Measurements from ENCODE around the gene HAGHL. TPM values are rescaled to one million over a fixed set of nuclear protein-coding genes. Genes with fewer than 3 reads are reported as not detected.

HAGHL gene
- total RNA-seq, 2 donors from 2014 or later = 3.6 to 4.1 TPM

DNA sequence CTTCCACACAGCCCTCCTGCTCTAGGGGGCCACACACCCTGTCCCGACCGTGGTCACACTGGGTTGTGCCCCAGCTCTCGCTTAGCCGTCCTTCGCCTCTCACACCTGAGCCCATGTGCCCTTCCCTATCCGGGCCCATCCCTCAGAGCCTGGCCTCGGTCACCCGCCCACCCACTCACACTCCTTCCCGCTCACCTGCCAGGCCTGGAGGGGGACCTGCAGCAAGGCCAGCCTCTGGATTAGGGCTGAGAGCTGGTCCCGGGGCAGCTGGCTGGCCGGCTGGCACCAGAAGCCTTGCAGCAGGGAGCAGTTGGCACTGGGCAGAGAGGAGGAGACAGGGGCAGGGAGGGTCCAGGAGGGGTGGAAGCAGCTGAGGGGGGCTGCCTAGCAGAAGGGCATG is 51.5 kb downstream of the HAGHL start:
- intact Hi-C loops (cut with DNase I) = no loop called here
- DNase-seq (ENCODE audit: low spot score) = no peak

- intact Hi-C loops (cut with DNase I) = no loop called here
- no peak for DNase-seq (ENCODE audit: low spot score)
Measured at GRCh38 chr16:778909-779527, 52.1 kb downstream of the HAGHL start.

Small RNA genes lying within 50 kb of the gene (microRNA-seq; reads per million reads assigned to microRNA genes)
- 0 reads per million in 2 donors for gene MIR662 (ENCODE audit: borderline microRNAs expressed in 2 of 2)

Other genes starting within 250 kb of the HAGHL start
- gene CAPN15, start 199.4 kb upstream of the HAGHL start, total RNA-seq = 10 to 100 TPM; 23.3 to 26.6 TPM
- not detected for gene PRR35, start 166.7 kb upstream of the HAGHL start, total RNA-seq
- under 1 TPM; 0.38 to 0.65 TPM for gene NHLRC4, start 160.1 kb upstream of the HAGHL start, total RNA-seq
- gene PIGQ, start 157.1 kb upstream of the HAGHL start, total RNA-seq = 10 to 100 TPM; 22.1 to 25.4 TPM
- 10 to 100 TPM; 13.0 to 13.6 TPM for gene RAB40C, start 137.0 kb upstream of the HAGHL start, total RNA-seq
- under 1 TPM; 0.14 TPM for gene WFIKKN1, start 96.1 kb upstream of the HAGHL start, total RNA-seq
- gene METTL26, start 90.8 kb upstream of the HAGHL start, total RNA-seq = 10 to 100 TPM; 43.3 to 63.2 TPM
- gene MCRIP2, start 85.3 kb upstream of the HAGHL start, total RNA-seq = 10 to 100 TPM; 19.0 to 21.5 TPM
- gene WDR90, start 77.7 kb upstream of the HAGHL start, total RNA-seq = 10 to 100 TPM; 13.4 to 14.9 TPM
- 10 to 100 TPM; 57.5 to 65.1 TPM for gene RHOT2, start 59.0 kb upstream of the HAGHL start, total RNA-seq
- gene RHBDL1, start 51.4 kb upstream of the HAGHL start, total RNA-seq = under 1 TPM; 0.71 to 0.79 TPM
- 10 to 100 TPM; 73.3 to 79.7 TPM for gene STUB1, start 46.7 kb upstream of the HAGHL start, total RNA-seq
- gene JMJD8, start 42.8 kb upstream of the HAGHL start, total RNA-seq = 10 to 100 TPM; 49.8 to 58.9 TPM
- 1 to 10 TPM; 7.4 to 7.5 TPM for gene WDR24, start 36.7 kb upstream of the HAGHL start, total RNA-seq
- gene FBXL16, start 21.3 kb upstream of the HAGHL start, total RNA-seq = not detected
- 10 to 100 TPM; 21.6 to 24.9 TPM for gene METRN, start 12.0 kb upstream of the HAGHL start, total RNA-seq
- 10 to 100 TPM; 20.0 to 25.5 TPM for gene ANTKMT, start 6.0 kb upstream of the HAGHL start, total RNA-seq
- gene CCDC78, start 663 bp upstream of the HAGHL start, total RNA-seq = 1 to 10 TPM in 1 of 2 donors, under 1 TPM in 1; 0.52 to 1.0 TPM
- gene CIAO3, start 13.9 kb downstream of the HAGHL start, total RNA-seq = 10 to 100 TPM; 18.2 to 18.6 TPM
- gene MSLN, start 33.6 kb downstream of the HAGHL start, total RNA-seq = under 1 TPM; 0.29 to 0.37 TPM
- gene RPUSD1, start 61.3 kb downstream of the HAGHL start, total RNA-seq = 10 to 100 TPM in 1 of 2 donors, 1 to 10 TPM in 1; 8.8 to 11.4 TPM
- 1 to 10 TPM; 7.7 TPM for gene CHTF18, start 61.5 kb downstream of the HAGHL start, total RNA-seq
- not detected for gene GNG13, start 73.6 kb downstream of the HAGHL start, total RNA-seq
- 10 to 100 TPM; 16.4 to 21.8 TPM for gene LMF1, start 243.9 kb downstream of the HAGHL start, total RNA-seq